ENCODE results near the gene ICAM4. TPM values are rescaled to one million over a fixed set of nuclear protein-coding genes. Genes with fewer than 3 reads are reported as not detected.

Gene ICAM4
- total and polyA plus RNA-seq, 9 of the 15 experiments (the other 6 are each of a cell fraction or from before 2014, with no cell fraction given): 14.1 to 86.1 (median 29.6) TPM

DNA sequence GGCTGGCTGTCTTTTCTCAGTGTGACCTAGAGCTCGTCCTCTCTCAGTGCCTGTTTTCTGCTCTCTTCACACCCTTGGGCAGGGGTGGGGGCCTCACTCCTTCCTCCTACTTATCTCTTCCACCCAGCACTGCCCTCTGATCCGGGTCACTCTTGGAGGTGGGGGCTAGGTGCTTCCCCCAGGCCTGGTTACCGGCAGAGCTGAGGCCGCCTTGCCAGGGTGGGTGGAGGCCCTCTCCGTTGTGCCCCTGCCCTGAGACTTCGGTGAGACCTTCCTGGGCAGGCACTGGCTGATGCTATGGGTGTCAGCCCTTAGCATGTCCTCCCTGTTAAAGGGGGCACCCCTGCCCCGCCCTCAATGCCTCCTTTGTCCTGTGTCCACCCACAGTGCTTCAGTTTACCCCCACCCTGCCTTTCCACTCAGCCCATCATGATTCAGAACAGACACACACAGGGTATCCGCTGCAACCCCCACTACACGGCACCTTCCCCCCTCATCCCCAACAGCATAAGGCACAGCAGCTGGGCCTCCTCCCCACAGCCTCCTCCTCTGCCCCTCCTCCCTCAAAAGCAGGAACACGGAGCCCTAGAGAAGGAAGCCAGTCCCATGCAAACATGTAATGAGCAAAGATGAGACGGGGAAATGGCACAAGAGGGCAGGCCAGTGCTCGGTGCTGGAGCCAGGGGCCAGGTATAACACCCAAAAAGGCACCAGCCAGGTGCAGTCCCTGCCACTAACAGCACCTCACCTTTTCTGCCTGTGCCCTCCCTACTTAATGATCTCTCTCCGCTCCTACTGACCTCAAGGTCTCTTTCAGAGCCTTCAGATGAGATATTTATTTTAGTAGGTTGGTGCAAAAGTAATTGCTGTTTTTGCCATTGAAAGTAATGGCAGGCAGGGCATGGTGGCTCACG, 13.0 kb downstream of the ICAM4 start (continued):
- TF ChIP-seq TOE1 (IDR thresholded peaks at IDR 0.05; ENCODE audit: borderline replicate concordance) (peak; percentile 79), TOE1 (CRISPR knock-in tag; IDR thresholded peaks at IDR 0.05; ENCODE audit: borderline replicate concordance, low read depth) (no peak), ZNF280B (CRISPR knock-in tag; IDR thresholded peaks at IDR 0.05) (no peak), DACH1 (IDR thresholded peaks at IDR 0.05; ENCODE audit: partially characterized antibody) (peak; percentile 77), ZNF740 (CRISPR knock-in tag; IDR thresholded peaks at IDR 0.05) (peak; percentile 92), ZNF740 (tag; IDR thresholded peaks at IDR 0.05) (0 out of 4 replicates have a peak, but pooled peaks of 1 of the 2 experiments have one; percentile 54), TEAD2 (tag; IDR thresholded peaks at IDR 0.05) (no peak), E4F1 (CRISPR knock-in tag; IDR thresholded peaks at IDR 0.05; ENCODE audit: borderline replicate concordance) (no peak), RAD21 (CRISPR knock-in tag; conservative IDR thresholded peaks at IDR 0.05 in 1 of 2, IDR thresholded peaks at IDR 0.05 in 1 of 2) (no peak; a peak in 1 of 4 replicates), PHTF2 (CRISPR knock-in tag; IDR thresholded peaks at IDR 0.05) (no peak), ZNF584 (CRISPR knock-in tag; IDR thresholded peaks at IDR 0.05; ENCODE audit: low read depth) (peak; percentile 72; the same call in 1 of the 2 replicates), HDAC1 (IDR thresholded peaks at IDR 0.05) (peak in 1 of 2 experiments; percentile 82; a peak in 2 of 4 replicates), MAZ (CRISPR knock-in tag; conservative IDR thresholded peaks at IDR 0.05 in 1 of 2, IDR thresholded peaks at IDR 0.05 in 1 of 2) (peak; percentile 98 to 100), GABPA (tag; conservative IDR thresholded peaks at IDR 0.05; ENCODE audit: low read depth) (peak; percentile 64), MTA1 (IDR thresholded peaks at IDR 0.05; ENCODE audit: borderline replicate concordance) (0 out of 2 replicates have a peak, but pooled peaks have one; percentile 28), SIX5 (IDR thresholded peaks at IDR 0.05; ENCODE audit: borderline replicate concordance in 1 of 2, insufficient read depth in 1 of 2, low read depth in 1 of 2, low read length in 2 of 2) (no peak), MYNN (IDR thresholded peaks at IDR 0.05) (peak; percentile 89), MYNN (CRISPR knock-in tag; IDR thresholded peaks at IDR 0.05) (no peak), PYGO2 (tag; IDR thresholded peaks at IDR 0.05) (no peak), TCF7L2 (IDR thresholded peaks at IDR 0.05; ENCODE audit: low read depth, low read length) (no peak)
- TF ChIP-seq, protein P1, sequence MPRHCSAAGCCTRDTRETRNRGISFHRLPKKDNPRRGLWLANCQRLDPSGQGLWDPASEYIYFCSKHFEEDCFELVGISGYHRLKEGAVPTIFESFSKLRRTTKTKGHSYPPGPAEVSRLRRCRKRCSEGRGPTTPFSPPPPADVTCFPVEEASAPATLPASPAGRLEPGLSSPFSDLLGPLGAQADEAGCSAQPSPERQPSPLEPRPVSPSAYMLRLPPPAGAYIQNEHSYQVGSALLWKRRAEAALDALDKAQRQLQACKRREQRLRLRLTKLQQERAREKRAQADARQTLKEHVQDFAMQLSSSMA (CRISPR knock-in tag; IDR thresholded peaks at IDR 0.05): 0 out of 2 replicates have a peak, but pooled peaks have one; percentile 36
